ENCODE results near the gene DEPDC4. TPM values are rescaled to one million over a fixed set of nuclear protein-coding genes. Genes with fewer than 3 reads are reported as not detected.

The DEPDC4 gene
- total RNA-seq, 1 experiment from 2014 or later: 3.2 TPM

DNA sequence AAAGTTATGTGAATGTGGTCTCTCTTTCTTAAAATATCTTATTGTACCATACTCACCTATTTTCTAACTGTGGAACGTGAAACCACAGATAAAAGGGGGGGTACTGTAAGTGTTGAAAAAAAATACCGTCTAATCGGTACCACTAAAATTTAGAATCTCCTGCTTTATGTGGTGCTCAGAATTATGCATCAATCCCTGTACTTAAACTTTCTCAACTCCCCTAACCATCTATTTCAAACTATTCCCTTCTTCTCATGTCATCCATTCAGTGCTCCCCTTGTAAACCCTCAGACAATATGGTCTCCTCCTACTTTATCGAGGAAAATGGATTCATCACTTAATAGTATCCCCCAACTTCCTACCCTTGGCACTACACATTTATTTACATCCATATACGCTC is 23.7 kb downstream of the DEPDC4 start:
- TF ChIP-seq, protein P1, sequence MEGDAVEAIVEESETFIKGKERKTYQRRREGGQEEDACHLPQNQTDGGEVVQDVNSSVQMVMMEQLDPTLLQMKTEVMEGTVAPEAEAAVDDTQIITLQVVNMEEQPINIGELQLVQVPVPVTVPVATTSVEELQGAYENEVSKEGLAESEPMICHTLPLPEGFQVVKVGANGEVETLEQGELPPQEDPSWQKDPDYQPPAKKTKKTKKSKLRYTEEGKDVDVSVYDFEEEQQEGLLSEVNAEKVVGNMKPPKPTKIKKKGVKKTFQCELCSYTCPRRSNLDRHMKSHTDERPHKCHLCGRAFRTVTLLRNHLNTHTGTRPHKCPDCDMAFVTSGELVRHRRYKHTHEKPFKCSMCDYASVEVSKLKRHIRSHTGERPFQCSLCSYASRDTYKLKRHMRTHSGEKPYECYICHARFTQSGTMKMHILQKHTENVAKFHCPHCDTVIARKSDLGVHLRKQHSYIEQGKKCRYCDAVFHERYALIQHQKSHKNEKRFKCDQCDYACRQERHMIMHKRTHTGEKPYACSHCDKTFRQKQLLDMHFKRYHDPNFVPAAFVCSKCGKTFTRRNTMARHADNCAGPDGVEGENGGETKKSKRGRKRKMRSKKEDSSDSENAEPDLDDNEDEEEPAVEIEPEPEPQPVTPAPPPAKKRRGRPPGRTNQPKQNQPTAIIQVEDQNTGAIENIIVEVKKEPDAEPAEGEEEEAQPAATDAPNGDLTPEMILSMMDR (conservative IDR thresholded peaks at IDR 0.05): no peak
- no peaks in the 10 kb centered on the region for H3K79me2 ChIP-seq (ENCODE audit: insufficient read depth, low read length)

More for the DNA sequence above, 23.7 kb downstream of the DEPDC4 start:
- Histone ChIP-seq H3K79me1 (ENCODE audit: insufficient read depth, low read depth, low read length, poor library complexity, severe bottlenecking) (no peaks in the 10 kb centered on the region), H3T11ph (ENCODE audit: low read length) (no peak overlapping the region), H3K9me3 (ENCODE audit: control insufficient read depth, low read depth, low read length) (no peaks in the 10 kb centered on the region), H3K18ac (ENCODE audit: insufficient read length, low read depth, low read length) (no peak overlapping the region), H3K9ac (ENCODE audit: extremely low read depth, insufficient read length, low read length) (no peak overlapping the region), H3K27ac (ENCODE audit: insufficient read length, low read depth, low read length) (no peak overlapping the region), H2BK5ac (ENCODE audit: insufficient read length, low read length) (no peak overlapping the region), H2AFZ (ENCODE audit: low read length) (no peak overlapping the region), H2BK20ac (ENCODE audit: low read depth, low read length, poor library complexity, severe bottlenecking) (no peak overlapping the region), H3K14ac (ENCODE audit: insufficient read depth, low read length) (no peak overlapping the region), H3K23ac (ENCODE audit: insufficient read length, low read depth, low read length) (no peak overlapping the region), H4K20me1 (ENCODE audit: control insufficient read depth, insufficient read depth, insufficient read length) (no peaks in the 10 kb centered on the region), H2BK15ac (ENCODE audit: low read depth, low read length) (no peak overlapping the region), H2AK5ac (ENCODE audit: insufficient read length, low read length) (no peak overlapping the region), H3K4me2 (ENCODE audit: insufficient read depth, insufficient read length, low read length) (no peak overlapping the region), H2BK120ac (ENCODE audit: low read depth, low read length, poor library complexity, severe bottlenecking) (no peak overlapping the region), H3K4me1 (ENCODE audit: insufficient read depth, low read length) (no peaks in the 10 kb centered on the region), H2BK12ac (ENCODE audit: insufficient read length, low read depth, low read length) (no peak overlapping the region), H4K8ac (replicated peaks; ENCODE audit: insufficient read length, low read depth, low read length) (no peak overlapping the region), H3K23me2 (ENCODE audit: insufficient read length, low read depth, low read length, poor library complexity, severe bottlenecking) (no peaks in the 10 kb centered on the region), H3K4ac (ENCODE audit: low read depth, low read length) (no peak overlapping the region), H4K91ac (ENCODE audit: insufficient read length, low read depth, low read length) (no peak overlapping the region), H3K27me3 (ENCODE audit: insufficient read depth, low read length) (no peaks in the 10 kb centered on the region), H3K56ac (ENCODE audit: insufficient read length, low read depth, low read length) (no peak overlapping the region), H4K5ac (ENCODE audit: insufficient read length, low read depth, low read length) (no peak overlapping the region)
- no peak overlapping the region for H3K27ac Mint-ChIP-seq
- H3K4me1 Mint-ChIP-seq: no peaks in the 10 kb centered on the region
- WGBS (ENCODE audit: extremely low coverage, insufficient read length, low lambda C conversion rate): 100% methylated on average over 1 of the region's 5 CpGs
- H3K36me3 Mint-ChIP-seq (ENCODE audit: insufficient read depth in 1 of 3, low read depth in 3 of 3): no peaks in the 10 kb centered on the region
- no peak for DNase-seq
- H3K27me3 Mint-ChIP-seq (ENCODE audit: low read depth): no peaks in the 10 kb centered on the region
- no peak overlapping the region for H3K4me3 Mint-ChIP-seq
- H3K9me3 Mint-ChIP-seq: no peaks in the 10 kb centered on the region

Measured in H9 (cell line).